GM12864 (cell line): ENCODE results near the gene PDCD1LG2.

Experiments used
- DNase-seq: peaks from one replicate; pipeline ENCODE4 v3.0.0-alpha.2; 2011; ENCODE audit warnings: low read depth
- H3K4me3 ChIP-seq: 2 replicates; pipeline ENCODE4 v1.5.1; 2011; ENCODE audit warnings: mild to moderate bottlenecking, low read depth, low read length, control low read depth
- TF ChIP-seq, protein P1 (sequence below): IDR thresholded peaks from 2 replicates; pipeline ENCODE4 v1.5.1; 2011; ENCODE audit warnings: low read depth, mild to moderate bottlenecking, moderate library complexity, low read length, control low read depth, inconsistent platforms; ENCODE audit errors: missing control alignments

Gene PDCD1LG2

DNA sequence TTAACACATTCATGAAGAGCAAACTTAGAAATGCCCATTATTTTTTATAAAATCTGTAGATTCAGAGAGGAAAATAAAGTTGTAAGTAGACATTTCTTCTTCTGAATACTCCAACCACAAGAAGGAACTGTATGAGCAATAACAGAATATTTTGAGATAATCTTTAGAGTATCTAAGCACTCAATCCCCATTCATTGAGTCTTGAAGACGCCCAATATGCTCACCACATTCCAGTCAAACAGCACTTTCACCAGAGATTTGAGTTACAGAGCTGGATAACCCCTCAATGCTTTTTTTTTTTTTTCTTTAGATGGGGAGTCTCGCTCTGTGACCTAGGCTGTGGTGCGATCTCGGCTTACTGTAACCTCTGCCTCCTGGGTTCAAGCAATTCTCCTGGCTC, 103.9 kb downstream of the PDCD1LG2 start:
- no peak for DNase-seq
- TF ChIP-seq, protein P1, sequence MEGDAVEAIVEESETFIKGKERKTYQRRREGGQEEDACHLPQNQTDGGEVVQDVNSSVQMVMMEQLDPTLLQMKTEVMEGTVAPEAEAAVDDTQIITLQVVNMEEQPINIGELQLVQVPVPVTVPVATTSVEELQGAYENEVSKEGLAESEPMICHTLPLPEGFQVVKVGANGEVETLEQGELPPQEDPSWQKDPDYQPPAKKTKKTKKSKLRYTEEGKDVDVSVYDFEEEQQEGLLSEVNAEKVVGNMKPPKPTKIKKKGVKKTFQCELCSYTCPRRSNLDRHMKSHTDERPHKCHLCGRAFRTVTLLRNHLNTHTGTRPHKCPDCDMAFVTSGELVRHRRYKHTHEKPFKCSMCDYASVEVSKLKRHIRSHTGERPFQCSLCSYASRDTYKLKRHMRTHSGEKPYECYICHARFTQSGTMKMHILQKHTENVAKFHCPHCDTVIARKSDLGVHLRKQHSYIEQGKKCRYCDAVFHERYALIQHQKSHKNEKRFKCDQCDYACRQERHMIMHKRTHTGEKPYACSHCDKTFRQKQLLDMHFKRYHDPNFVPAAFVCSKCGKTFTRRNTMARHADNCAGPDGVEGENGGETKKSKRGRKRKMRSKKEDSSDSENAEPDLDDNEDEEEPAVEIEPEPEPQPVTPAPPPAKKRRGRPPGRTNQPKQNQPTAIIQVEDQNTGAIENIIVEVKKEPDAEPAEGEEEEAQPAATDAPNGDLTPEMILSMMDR: no peak
- H3K4me3 ChIP-seq: no peak overlapping the region

DNA sequence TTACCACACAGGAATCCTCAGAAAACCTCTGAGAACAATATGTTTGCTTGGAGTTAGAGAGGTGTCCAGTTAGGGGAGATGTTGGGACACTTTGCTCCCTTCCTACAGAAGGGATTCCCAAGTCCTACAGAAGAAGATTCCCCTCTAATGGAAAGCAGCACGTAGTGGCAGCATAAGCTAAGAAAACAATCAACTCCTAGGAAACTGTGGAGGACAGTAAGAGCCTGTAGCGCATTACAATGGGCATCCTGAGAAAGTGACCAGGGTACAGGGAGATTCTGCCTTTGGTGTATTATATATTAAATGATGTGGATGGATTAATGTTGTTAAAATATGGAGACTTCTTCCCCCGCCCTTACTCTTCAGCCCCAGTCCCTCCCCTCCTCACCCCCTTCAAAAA, 104.7 kb downstream of the PDCD1LG2 start:
- H3K4me3 ChIP-seq: no peak overlapping the region
- DNase-seq: no peak
- TF ChIP-seq, protein P1: no peak

DNA sequence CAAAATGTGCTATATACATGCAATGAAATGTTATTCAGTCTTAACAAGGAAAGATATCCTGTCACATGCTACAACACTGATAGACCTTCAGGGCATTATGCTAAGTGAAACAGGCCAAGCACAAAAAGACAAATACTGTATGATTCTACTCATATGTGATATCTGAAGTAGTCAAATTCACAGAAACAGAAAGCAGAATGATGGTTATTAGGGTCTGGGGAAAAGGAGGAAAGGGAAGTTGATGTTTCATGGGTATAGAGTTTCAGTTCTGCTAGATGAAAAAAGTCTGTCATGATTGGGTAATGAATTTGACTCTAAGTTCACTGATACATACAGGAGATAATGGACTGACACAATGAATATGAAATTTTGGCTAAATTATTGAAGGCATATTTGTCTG, 107.4 kb downstream of the PDCD1LG2 start:
- H3K4me3 ChIP-seq: no peak overlapping the region; the same call in 1 of the 2 replicates
- TF ChIP-seq, protein P1: no peak
- peak; percentile 83 for DNase-seq

DNA sequence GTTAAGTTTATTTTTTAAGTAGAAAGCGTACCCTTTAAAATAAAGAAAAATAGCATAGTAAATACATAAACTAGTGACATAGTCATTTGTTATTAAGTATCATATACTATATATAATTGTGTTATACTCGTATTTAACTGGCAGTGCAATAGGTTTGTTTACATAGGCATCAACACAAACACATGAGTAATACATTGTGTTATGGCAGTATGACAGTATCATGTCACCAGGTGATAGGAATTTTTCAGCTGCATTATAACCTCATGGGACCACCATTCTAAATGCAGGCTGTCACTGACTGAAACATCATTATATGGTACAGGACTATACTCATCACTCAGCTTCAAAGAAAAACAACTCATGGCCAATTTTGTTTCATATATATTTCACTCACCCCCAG, 110.2 kb downstream of the PDCD1LG2 start:
- TF ChIP-seq, protein P1: no peak
- no peak for DNase-seq
- no peak overlapping the region for H3K4me3 ChIP-seq
